Measurements from ENCODE around the gene CDC20B.

The CDC20B gene

DNA sequence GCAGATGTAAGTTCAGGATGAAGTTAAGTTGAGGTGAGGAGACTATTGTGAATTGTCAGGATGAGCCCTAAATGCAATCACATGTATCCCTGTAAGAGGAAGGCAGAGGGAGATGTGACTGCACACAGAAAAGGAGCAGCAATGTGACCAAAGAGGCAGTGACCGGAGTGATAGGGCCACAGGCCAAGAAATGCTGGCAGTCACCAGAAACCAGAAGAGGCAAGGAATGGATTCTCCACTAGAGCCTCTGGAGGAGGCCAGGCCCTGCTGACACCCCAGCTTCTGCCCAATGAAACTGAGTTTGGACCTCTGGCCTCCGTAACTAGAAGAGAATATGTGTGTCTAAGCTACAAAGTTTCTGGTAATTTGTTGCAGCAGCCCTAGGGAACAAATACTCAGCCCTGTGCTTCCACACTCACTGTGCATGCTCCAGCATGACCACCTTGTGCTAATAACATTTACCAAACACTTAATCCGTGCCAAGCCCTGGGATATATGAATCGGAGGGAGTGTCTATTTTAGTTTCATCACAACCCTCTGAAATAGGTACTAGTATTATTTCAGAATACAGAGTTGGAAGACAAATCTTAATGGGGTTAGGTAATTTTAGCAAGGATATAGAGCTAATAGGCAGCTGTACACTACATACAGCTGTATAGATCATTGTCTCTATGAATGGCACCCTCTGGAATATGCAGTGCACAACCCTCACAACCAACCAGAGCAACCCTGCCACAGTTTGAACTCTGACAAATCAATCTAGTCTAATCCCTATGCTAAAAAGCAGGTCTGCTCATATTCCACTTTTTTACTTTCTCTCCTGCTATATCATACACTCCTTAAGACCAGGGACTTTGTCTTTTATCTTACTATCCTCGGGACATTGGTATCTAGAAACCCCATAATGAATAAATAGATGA is 20.8 kb downstream of the CDC20B start:
- H4K20me1 ChIP-seq (ENCODE audit: insufficient read depth, low read length) = no peaks in the 10 kb centered on the region
- no peak overlapping the region for H2AFZ ChIP-seq (ENCODE audit: low read depth, low read length)
- H3K36me3 ChIP-seq (ENCODE audit: insufficient read depth, low read length) = no peaks in the 10 kb centered on the region
- no peak overlapping the region for H3K9ac ChIP-seq (ENCODE audit: low read depth, low read length)
- no peak overlapping the region for H3K4me3 ChIP-seq (ENCODE audit: low read depth in 1 of 2, low read length in 2 of 2)
- H3K9me3 ChIP-seq (ENCODE audit: insufficient read depth, low read length, severe bottlenecking) = no peaks in the 10 kb centered on the region
- DNase-seq = no peak
- no peaks in the 10 kb centered on the region for H3K4me1 ChIP-seq (ENCODE audit: insufficient read depth, low read length)
- H3K27ac ChIP-seq (ENCODE audit: low read length) = no peak overlapping the region
- no peak for TF ChIP-seq EZH2 (IDR thresholded peaks at IDR 0.05; ENCODE audit: borderline replicate concordance, low read depth, low read length, severe bottlenecking)
- TF ChIP-seq, protein P1, sequence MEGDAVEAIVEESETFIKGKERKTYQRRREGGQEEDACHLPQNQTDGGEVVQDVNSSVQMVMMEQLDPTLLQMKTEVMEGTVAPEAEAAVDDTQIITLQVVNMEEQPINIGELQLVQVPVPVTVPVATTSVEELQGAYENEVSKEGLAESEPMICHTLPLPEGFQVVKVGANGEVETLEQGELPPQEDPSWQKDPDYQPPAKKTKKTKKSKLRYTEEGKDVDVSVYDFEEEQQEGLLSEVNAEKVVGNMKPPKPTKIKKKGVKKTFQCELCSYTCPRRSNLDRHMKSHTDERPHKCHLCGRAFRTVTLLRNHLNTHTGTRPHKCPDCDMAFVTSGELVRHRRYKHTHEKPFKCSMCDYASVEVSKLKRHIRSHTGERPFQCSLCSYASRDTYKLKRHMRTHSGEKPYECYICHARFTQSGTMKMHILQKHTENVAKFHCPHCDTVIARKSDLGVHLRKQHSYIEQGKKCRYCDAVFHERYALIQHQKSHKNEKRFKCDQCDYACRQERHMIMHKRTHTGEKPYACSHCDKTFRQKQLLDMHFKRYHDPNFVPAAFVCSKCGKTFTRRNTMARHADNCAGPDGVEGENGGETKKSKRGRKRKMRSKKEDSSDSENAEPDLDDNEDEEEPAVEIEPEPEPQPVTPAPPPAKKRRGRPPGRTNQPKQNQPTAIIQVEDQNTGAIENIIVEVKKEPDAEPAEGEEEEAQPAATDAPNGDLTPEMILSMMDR (IDR thresholded peaks at IDR 0.05; ENCODE audit: borderline replicate concordance, extremely low read depth, low read length, poor library complexity, severe bottlenecking) = no peak
- ATAC-seq (ENCODE audit: insufficient read depth, low read depth) = no peak
- peaks cover 13% of the 10 kb centered on the region for H3K27me3 ChIP-seq (ENCODE audit: insufficient read depth, low read length, poor library complexity)
- H3K79me2 ChIP-seq (ENCODE audit: insufficient read depth, low read length) = no peaks in the 10 kb centered on the region
- no peak overlapping the region for H3K4me2 ChIP-seq (ENCODE audit: insufficient read depth, low read length)

DNA sequence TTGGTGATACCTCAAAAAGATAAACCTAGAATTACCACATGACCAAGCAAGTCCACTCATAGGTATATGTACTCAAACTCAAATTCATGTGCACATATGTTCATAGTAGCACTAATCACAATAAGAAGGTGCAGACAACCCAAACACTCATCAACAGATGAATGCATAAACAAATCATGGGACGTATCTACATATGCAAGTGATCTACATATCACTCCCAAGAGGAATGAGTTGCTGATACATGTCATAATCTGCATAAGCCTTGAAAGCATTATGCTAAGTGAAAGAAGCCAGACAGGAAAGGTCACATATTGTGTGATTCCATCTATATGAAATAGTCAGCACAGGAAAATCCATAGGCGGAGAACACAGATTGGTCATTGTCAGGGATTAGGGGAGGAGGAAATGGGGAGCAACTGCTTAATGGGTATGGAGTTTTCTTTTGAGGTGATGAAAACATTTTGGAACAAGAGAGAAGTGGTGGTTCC is 23.6 kb downstream of the CDC20B start:
- Histone ChIP-seq H3K79me2 (ENCODE audit: insufficient read depth, low read length) (no peaks in the 10 kb centered on the region), H2AFZ (ENCODE audit: low read depth, low read length) (no peak overlapping the region), H3K9me3 (ENCODE audit: insufficient read depth, low read length, severe bottlenecking) (no peaks in the 10 kb centered on the region), H3K27me3 (ENCODE audit: insufficient read depth, low read length, poor library complexity) (peaks cover 14% of the 10 kb centered on the region), H3K4me3 (ENCODE audit: low read depth in 1 of 2, low read length in 2 of 2) (no peak overlapping the region), H4K20me1 (ENCODE audit: insufficient read depth, low read length) (no peaks in the 10 kb centered on the region), H3K9ac (ENCODE audit: low read depth, low read length) (no peak overlapping the region), H3K4me2 (ENCODE audit: insufficient read depth, low read length) (no peak overlapping the region), H3K4me1 (ENCODE audit: insufficient read depth, low read length) (peaks cover 6% of the 10 kb centered on the region), H3K27ac (ENCODE audit: low read length) (no peak overlapping the region), H3K36me3 (ENCODE audit: insufficient read depth, low read length) (no peaks in the 10 kb centered on the region)
- no peak for TF ChIP-seq EZH2 (IDR thresholded peaks at IDR 0.05; ENCODE audit: borderline replicate concordance, low read depth, low read length, severe bottlenecking)
- TF ChIP-seq, protein P1 (IDR thresholded peaks at IDR 0.05; ENCODE audit: borderline replicate concordance, extremely low read depth, low read length, poor library complexity, severe bottlenecking) = no peak
- ATAC-seq (ENCODE audit: insufficient read depth, low read depth) = no peak
- no peak for DNase-seq

DNA sequence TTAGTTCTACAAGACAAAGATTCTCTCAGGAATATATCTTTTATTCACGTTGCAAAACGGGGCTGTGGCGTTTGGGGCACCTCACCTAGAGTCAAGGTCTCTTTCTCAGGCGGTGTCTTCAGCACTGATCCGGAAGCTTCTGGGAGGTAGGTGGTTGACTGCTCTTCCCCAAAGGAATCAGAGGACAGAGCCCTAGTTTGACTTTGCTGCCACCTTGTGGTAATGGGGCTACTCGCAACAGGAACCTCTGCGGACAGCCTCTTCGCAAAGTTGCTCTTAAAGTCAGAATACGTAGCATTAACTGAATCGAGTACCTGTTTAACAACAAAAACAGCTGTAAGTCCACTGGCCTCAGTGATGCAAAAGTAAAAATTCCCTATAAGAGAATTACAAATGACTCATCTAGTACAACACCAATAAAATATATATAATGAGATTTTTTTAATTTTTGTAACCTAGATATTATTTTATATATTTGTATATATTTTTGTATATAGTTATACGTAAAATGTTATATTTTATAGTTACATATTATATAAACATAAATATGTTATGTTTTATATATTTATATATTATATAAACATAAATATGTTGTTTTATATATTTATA is 26.3 kb downstream of the CDC20B start:
- TF ChIP-seq EZH2 (IDR thresholded peaks at IDR 0.05; ENCODE audit: borderline replicate concordance, low read depth, low read length, severe bottlenecking) = no peak
- TF ChIP-seq, protein P1 (IDR thresholded peaks at IDR 0.05; ENCODE audit: borderline replicate concordance, extremely low read depth, low read length, poor library complexity, severe bottlenecking) = peak; percentile 98
- Histone ChIP-seq H3K4me1 (ENCODE audit: insufficient read depth, low read length) (peaks cover 6% of the 10 kb centered on the region), H3K9ac (ENCODE audit: low read depth, low read length) (no peak overlapping the region), H3K27ac (ENCODE audit: low read length) (no peak overlapping the region), H3K36me3 (ENCODE audit: insufficient read depth, low read length) (no peaks in the 10 kb centered on the region), H3K79me2 (ENCODE audit: insufficient read depth, low read length) (no peaks in the 10 kb centered on the region), H2AFZ (ENCODE audit: low read depth, low read length) (no peak overlapping the region), H3K27me3 (ENCODE audit: insufficient read depth, low read length, poor library complexity) (peaks cover 10% of the 10 kb centered on the region), H3K9me3 (ENCODE audit: insufficient read depth, low read length, severe bottlenecking) (no peaks in the 10 kb centered on the region), H4K20me1 (ENCODE audit: insufficient read depth, low read length) (no peaks in the 10 kb centered on the region), H3K4me3 (ENCODE audit: low read depth in 1 of 2, low read length in 2 of 2) (no peak overlapping the region), H3K4me2 (ENCODE audit: insufficient read depth, low read length) (peak overlapping the region; percentile 41; the same call in 1 of the 2 replicates)
- ATAC-seq (ENCODE audit: insufficient read depth, low read depth) (peak; percentile 100), DNase-seq (peak; percentile 86)

Data from DND-41 (cell line).